Lower leg skin (tissue), 3 donors: ENCODE results near the gene SULF2.

ENCODE experiments used
- POLR2A ChIP-seq, 2 donors: fragments of 450-650 bp; IDR thresholded peaks; one replicate each; pipeline ENCODE4 v1.6.1; 2016 to 2017; ENCODE audit warnings: antibody characterized with exemption in 2 of 2, mild to moderate bottlenecking in 1 of 2, moderate library complexity in 1 of 2
- TF ChIP-seq, protein P1 (sequence below), 3 donors: fragments of 450-650 bp; IDR thresholded peaks; one replicate each; pipeline ENCODE4 v1.5.1; 2016; ENCODE audit warnings: antibody characterized with exemption in 3 of 3, mild to moderate bottlenecking in 3 of 3, moderate library complexity in 2 of 3

DNA sequence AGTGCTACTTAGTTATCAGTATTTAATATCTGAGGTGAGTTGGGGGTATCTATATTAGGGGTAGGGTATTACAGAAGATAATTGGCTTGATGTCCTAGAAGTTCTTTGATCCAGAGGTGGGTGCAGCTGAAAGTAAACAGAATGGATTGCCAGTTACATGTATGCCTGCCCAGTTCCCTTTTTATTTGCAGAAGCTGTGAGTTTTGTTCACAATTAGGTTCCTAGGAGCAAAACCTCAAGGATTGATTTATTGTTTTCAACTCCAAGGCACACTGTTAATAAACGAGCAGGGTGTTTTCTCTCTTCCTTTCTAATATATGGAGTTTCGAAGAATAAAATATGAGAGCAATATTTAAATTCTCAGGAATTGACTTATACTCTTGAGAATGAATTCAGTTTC lies 129.0 kb downstream of the SULF2 start:
- TF ChIP-seq, protein P1, sequence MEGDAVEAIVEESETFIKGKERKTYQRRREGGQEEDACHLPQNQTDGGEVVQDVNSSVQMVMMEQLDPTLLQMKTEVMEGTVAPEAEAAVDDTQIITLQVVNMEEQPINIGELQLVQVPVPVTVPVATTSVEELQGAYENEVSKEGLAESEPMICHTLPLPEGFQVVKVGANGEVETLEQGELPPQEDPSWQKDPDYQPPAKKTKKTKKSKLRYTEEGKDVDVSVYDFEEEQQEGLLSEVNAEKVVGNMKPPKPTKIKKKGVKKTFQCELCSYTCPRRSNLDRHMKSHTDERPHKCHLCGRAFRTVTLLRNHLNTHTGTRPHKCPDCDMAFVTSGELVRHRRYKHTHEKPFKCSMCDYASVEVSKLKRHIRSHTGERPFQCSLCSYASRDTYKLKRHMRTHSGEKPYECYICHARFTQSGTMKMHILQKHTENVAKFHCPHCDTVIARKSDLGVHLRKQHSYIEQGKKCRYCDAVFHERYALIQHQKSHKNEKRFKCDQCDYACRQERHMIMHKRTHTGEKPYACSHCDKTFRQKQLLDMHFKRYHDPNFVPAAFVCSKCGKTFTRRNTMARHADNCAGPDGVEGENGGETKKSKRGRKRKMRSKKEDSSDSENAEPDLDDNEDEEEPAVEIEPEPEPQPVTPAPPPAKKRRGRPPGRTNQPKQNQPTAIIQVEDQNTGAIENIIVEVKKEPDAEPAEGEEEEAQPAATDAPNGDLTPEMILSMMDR (IDR thresholded peaks at IDR 0.05) = no peak
- no peak for TF ChIP-seq POLR2A (IDR thresholded peaks at IDR 0.05)
